ENCODE data around the gene TTC23. TPM values are rescaled to one million over a fixed set of nuclear protein-coding genes. Genes with fewer than 3 reads are reported as not detected.

TTC23 gene
- total and polyA plus RNA-seq, 9 of the 15 experiments (the other 6 are each of a cell fraction or from before 2014, with no cell fraction given): 0.41 to 4.5 (median 2.5) TPM

GRCh38 chr15:99209326-99209725, 40.1 kb downstream of the TTC23 start (continued):
- TF ChIP-seq ZNF395 (CRISPR knock-in tag; IDR thresholded peaks at IDR 0.05): no peak
- TF ChIP-seq HMG20A (CRISPR knock-in tag; conservative IDR thresholded peaks at IDR 0.05): no peak
- no peak for TF ChIP-seq NFATC3 (IDR thresholded peaks at IDR 0.05)

GRCh38 chr15:99207672-99208071, 41.7 kb downstream of the TTC23 start:
- Histone ChIP-seq H3K79me2 (ENCODE audit: control insufficient read depth, insufficient read depth, low read length) (no peaks in the 10 kb centered on the region), H3K36me3 (ENCODE audit: control insufficient read depth, insufficient read depth, low read length) (no peaks in the 10 kb centered on the region), H3K9me1 (ENCODE audit: control insufficient read depth, insufficient read depth, low read length) (no peaks in the 10 kb centered on the region), H3K4me3 (no peak overlapping the region), H3K4me2 (ENCODE audit: insufficient read depth, low read length) (no peak overlapping the region), H3K27me3 (ENCODE audit: control insufficient read depth in 2 of 2, insufficient read depth in 2 of 2, low read length in 2 of 2) (no peaks in the 10 kb centered on the region), H3K9me3 (replicated peaks; ENCODE audit: control insufficient read depth, insufficient read depth, low read depth, low read length) (no peaks in the 10 kb centered on the region), H3K9ac (ENCODE audit: insufficient read depth in 1 of 2, low read depth in 2 of 2, low read length in 2 of 2) (no peak overlapping the region), H3K4me1 (replicated peaks in 1 of 2; ENCODE audit: control insufficient read depth in 2 of 2, insufficient read depth in 2 of 2, low read length in 2 of 2) (no peaks in the 10 kb centered on the region), H3K27ac (ENCODE audit: extremely low read depth, low read depth, low read length) (no peak overlapping the region), H4K20me1 (replicated peaks; ENCODE audit: control insufficient read depth, insufficient read depth, low read length) (no peaks in the 10 kb centered on the region), H2AFZ (ENCODE audit: low read depth, low read length) (no peak overlapping the region)
- BruUV-seq (replicated peaks): no TSS peak
- in situ Hi-C loops (cut with MboI) (no loop called here), intact Hi-C loops (cut with micrococcal nuclease) (no loop called here)
- CTCF ChIA-PET (ENCODE audit: low intra/inter-chr PET ratio): no interaction called here
- 13% methylated on average over 3 of the region's 3 CpGs for WGBS (ENCODE audit: insufficient coverage, low coverage, missing lambda C conversion rate)
- ATAC-seq: no peak
- no peak for FAIRE-seq
- DNase-seq (ENCODE audit: extremely low read depth in 1 of 4, low spot score in 3 of 4): no peak
- POLR2A ChIA-PET: no interaction called here
- TF ChIP-seq GABPA (tag; conservative IDR thresholded peaks at IDR 0.05; ENCODE audit: low read depth): no peak
- TF ChIP-seq SMARCA5 (IDR thresholded peaks at IDR 0.05): no peak
- TF ChIP-seq ZNF780A (CRISPR knock-in tag; IDR thresholded peaks at IDR 0.05): no peak
- TF ChIP-seq ZMIZ1 (IDR thresholded peaks at IDR 0.05; ENCODE audit: low read depth in 2 of 2, low read length in 2 of 2): no peak
- no peak for TF ChIP-seq POLR2H (tag; IDR thresholded peaks at IDR 0.05; ENCODE audit: low read depth)
- no peak for TF ChIP-seq ETV6 (IDR thresholded peaks at IDR 0.05; ENCODE audit: borderline replicate concordance in 1 of 2, low read depth in 2 of 2, low read length in 1 of 2)
- no peak for TF ChIP-seq ETV6 (CRISPR knock-in tag; IDR thresholded peaks at IDR 0.05; ENCODE audit: borderline replicate concordance)
- TF ChIP-seq PHB2 (IDR thresholded peaks at IDR 0.05; ENCODE audit: low read depth): no peak
- TF ChIP-seq ZNF239 (CRISPR knock-in tag; IDR thresholded peaks at IDR 0.05): no peak
- no peak for TF ChIP-seq ZNF280A (IDR thresholded peaks at IDR 0.05; ENCODE audit: low read depth, partially characterized antibody)
- TF ChIP-seq E2F5 (CRISPR knock-in tag; IDR thresholded peaks at IDR 0.05): no peak
- TF ChIP-seq ETV1 (tag; conservative IDR thresholded peaks at IDR 0.05; ENCODE audit: low read depth): no peak

All from K562 (cell line).